ENCODE measurements around the gene ADGRG2. TPM values are rescaled to one million over a fixed set of nuclear protein-coding genes. Genes with fewer than 3 reads are reported as not detected.

Gene ADGRG2
- total RNA-seq, 2 donors from 2014 or later, result 0.10 to 0.24 TPM

- H3K9ac ChIP-seq (ENCODE audit: low read depth in 2 of 2, low read length in 2 of 2), result no peak overlapping the region
- no peak overlapping the region for H3K4me3 ChIP-seq
- intact Hi-C loops (cut with DNase I), result no loop called here
- no peaks in the 10 kb centered on the region for H3K4me1 ChIP-seq
- no peak overlapping the region for H3K27ac ChIP-seq
- H3K27me3 ChIP-seq, result no peaks in the 10 kb centered on the region
- no peak for DNase-seq
- TF ChIP-seq CTCF (IDR thresholded peaks at IDR 0.05), result no peak
- no peaks in the 10 kb centered on the region for H3K9me3 ChIP-seq
- H3K36me3 ChIP-seq, result no peaks in the 10 kb centered on the region
Observed at GRCh38 chrX:18951032-18951431, 171.2 kb downstream of the ADGRG2 start.

- H3K9ac ChIP-seq (ENCODE audit: low read depth in 2 of 2, low read length in 2 of 2), result no peak overlapping the region
- no peak overlapping the region for H3K4me3 ChIP-seq
- no peak overlapping the region for H3K27ac ChIP-seq
- TF ChIP-seq CTCF (IDR thresholded peaks at IDR 0.05), result no peak
- no peaks in the 10 kb centered on the region for H3K4me1 ChIP-seq
- DNase-seq, result no peak
- H3K36me3 ChIP-seq, result no peaks in the 10 kb centered on the region
- no peaks in the 10 kb centered on the region for H3K9me3 ChIP-seq
- intact Hi-C loops (cut with DNase I), result no loop called here
- H3K27me3 ChIP-seq, result no peaks in the 10 kb centered on the region
Observed at GRCh38 chrX:18949944-18950301, 172.3 kb downstream of the ADGRG2 start.

- Histone ChIP-seq H3K4me1 (no peaks in the 10 kb centered on the region), H3K9ac (ENCODE audit: low read depth in 2 of 2, low read length in 2 of 2) (no peak overlapping the region), H3K9me3 (no peaks in the 10 kb centered on the region), H3K27me3 (no peaks in the 10 kb centered on the region), H3K4me3 (no peak overlapping the region), H3K36me3 (no peaks in the 10 kb centered on the region), H3K27ac (no peak overlapping the region)
- intact Hi-C loops (cut with DNase I), result no loop called here
- TF ChIP-seq CTCF (IDR thresholded peaks at IDR 0.05), result no peak
- no peak for DNase-seq
Observed at GRCh38 chrX:18949291-18949943, 172.9 kb downstream of the ADGRG2 start.

- Histone ChIP-seq H3K27ac (no peak overlapping the region), H3K9me3 (no peaks in the 10 kb centered on the region), H3K9ac (ENCODE audit: low read depth in 2 of 2, low read length in 2 of 2) (no peak overlapping the region), H3K27me3 (no peaks in the 10 kb centered on the region), H3K4me3 (no peak overlapping the region), H3K4me1 (no peaks in the 10 kb centered on the region), H3K36me3 (no peaks in the 10 kb centered on the region)
- DNase-seq, result no peak
- intact Hi-C loops (cut with DNase I), result no loop called here
- TF ChIP-seq CTCF (IDR thresholded peaks at IDR 0.05), result no peak
Observed at GRCh38 chrX:18946611-18947010, 175.7 kb downstream of the ADGRG2 start.

- Histone ChIP-seq H3K27ac (no peak overlapping the region), H3K27me3 (no peaks in the 10 kb centered on the region), H3K9ac (ENCODE audit: low read depth in 2 of 2, low read length in 2 of 2) (no peak overlapping the region), H3K9me3 (no peaks in the 10 kb centered on the region), H3K36me3 (no peaks in the 10 kb centered on the region), H3K4me1 (no peaks in the 10 kb centered on the region), H3K4me3 (no peak overlapping the region)
- TF ChIP-seq CTCF (IDR thresholded peaks at IDR 0.05), result no peak
- intact Hi-C loops (cut with DNase I), result no loop called here
- no peak for DNase-seq
Observed at GRCh38 chrX:18946157-18946556, 176.1 kb downstream of the ADGRG2 start.
